GM12878 (cell line): Measurements from ENCODE around the gene RGS4. TPM values are rescaled to one million over a fixed set of nuclear protein-coding genes. Genes with fewer than 3 reads are reported as not detected.

Experiments
- ATAC-seq: fragments of 200-7000 bp; cut with Tn5 transposase; 3 replicates; pipeline ENCODE4 v1.9.1; 2020; ENCODE audit warnings: mild to moderate bottlenecking, moderate library complexity
- BruUV-seq: library from RNA; stranded (reverse); fragments of 400-500 nt; replicated peaks from 2 replicates; lab custom pipeline; 2021; lab: Mats Ljungman, UMichigan
- CTCF ChIA-PET: fragments of 300-600 bp; sonication (Branson Sonifier 250); formaldehyde crosslinking; extraction: SDS; loops from one replicate; lab custom pipeline; 2021; ENCODE audit warnings: inconsistent platforms; lab: Yijun Ruan, JAX
- POLR2A ChIA-PET: fragments of 350-600 bp; formaldehyde crosslinking; extraction: SDS; loops from one replicate; lab custom pipeline; 2021; ENCODE audit warnings: inconsistent platforms; lab: Charles Lee
- RAD21 ChIA-PET: fragments of 300-600 bp; sonication (Branson Sonifier 250); formaldehyde crosslinking; loops from one replicate; lab custom pipeline; 2023; ENCODE audit warnings: antibody characterized with exemption; ENCODE audit not compliant: unreplicated experiment; lab: Charles Lee
- SMC1A ChIA-PET: fragments of 300-600 bp; sonication (Branson Sonifier 250); formaldehyde crosslinking; loops from one replicate; lab custom pipeline; 2023; ENCODE audit not compliant: unreplicated experiment, uncharacterized antibody; lab: Charles Lee
- DNase-seq: peaks from one replicate; pipeline ENCODE4 v3.0.0-alpha.2; 2011; ENCODE audit warnings: low read depth, low spot score
- FAIRE-seq: peaks from 3 replicates; lab custom pipeline; 2011; peaks lifted over from hg19 to GRCh38; lab: Jason Lieb, UNC
- H2AFZ ChIP-seq: 2 replicates; pipeline ENCODE4 v1.6.0; 2011; ENCODE audit warnings: low read depth, low read length, control low read depth; ENCODE audit not compliant: control insufficient read depth
- H3K27ac ChIP-seq: 2 replicates; pipeline ENCODE4 v1.5.1; 2011; ENCODE audit warnings: control low read depth; ENCODE audit not compliant: control insufficient read depth, insufficient read depth
- H3K27me3 ChIP-seq, 2 experiments: replicated peaks in 1 of 2; 2 replicates each; pipeline versions ENCODE4 v1.6.0 to v1.6.1; 2011; ENCODE audit warnings: low read length in 1 of 2; ENCODE audit not compliant: control insufficient read depth in 2 of 2, insufficient read depth in 2 of 2
- H3K36me3 ChIP-seq, 2 experiments: 2 replicates each; pipeline ENCODE4 v1.5.1; 2011; ENCODE audit warnings: low read length in 1 of 2; ENCODE audit not compliant: control insufficient read depth in 2 of 2, insufficient read depth in 2 of 2
- H3K4me1 ChIP-seq: 2 replicates; pipeline ENCODE4 v1.6.1; 2011; ENCODE audit warnings: mild to moderate bottlenecking, low read length, moderate library complexity, mixed read lengths; ENCODE audit not compliant: control insufficient read depth, insufficient read depth
- H3K4me2 ChIP-seq: 2 replicates; pipeline ENCODE4 v1.6.0; 2011; ENCODE audit warnings: control low read depth; ENCODE audit not compliant: control insufficient read depth, insufficient read depth
- H3K4me3 ChIP-seq: fragments of 200-600 bp; sonication (generic); 2 replicates; pipeline ENCODE4 v1.5.1; 2016
- H3K79me2 ChIP-seq: 2 replicates; pipeline ENCODE4 v1.6.0; 2011; ENCODE audit warnings: low read length; ENCODE audit not compliant: control insufficient read depth, insufficient read depth
- H3K9ac ChIP-seq: 2 replicates; pipeline ENCODE4 v1.8.0; 2011; ENCODE audit warnings: low read length, control low read depth, mixed read lengths; ENCODE audit not compliant: control insufficient read depth, insufficient read depth
- H3K9me3 ChIP-seq: replicated peaks from 3 replicates; pipeline ENCODE4 v1.5.1; 2011; ENCODE audit warnings: mild to moderate bottlenecking, low read length; ENCODE audit not compliant: control insufficient read depth, insufficient read depth
- H4K20me1 ChIP-seq: 2 replicates; pipeline ENCODE4 v1.6.0; 2011; ENCODE audit not compliant: control insufficient read depth, insufficient read depth
- BACH1 ChIP-seq: fragments of 450-650 bp; IDR thresholded peaks from 2 replicates; pipeline ENCODE4 v1.6.1; 2017; ENCODE audit warnings: mild to moderate bottlenecking, borderline replicate concordance
- CHD4 ChIP-seq: fragments of 200-600 bp; sonication (generic); IDR thresholded peaks from 2 replicates; pipeline ENCODE4 v1.6.1; 2016; ENCODE audit warnings: mild to moderate bottlenecking
- EED ChIP-seq: sonication (generic); IDR thresholded peaks from 2 replicates; pipeline ENCODE4 v1.6.1; 2016; ENCODE audit warnings: antibody characterized with exemption, low read depth
- FOXK2 ChIP-seq: fragments of 450-650 bp; IDR thresholded peaks from 2 replicates; pipeline ENCODE4 v1.6.1; 2017; ENCODE audit warnings: mild to moderate bottlenecking, moderate library complexity
- GABPA ChIP-seq: IDR thresholded peaks from 2 replicates; pipeline ENCODE4 v1.6.1; 2014; ENCODE audit warnings: antibody characterized with exemption, low read depth, mild to moderate bottlenecking, inconsistent platforms
- MEF2A ChIP-seq: IDR thresholded peaks from 2 replicates; pipeline ENCODE4 v1.6.1; 2011; ENCODE audit warnings: low read depth, mild to moderate bottlenecking, low read length, moderate library complexity; ENCODE audit not compliant: insufficient read depth
- MTA3 ChIP-seq: IDR thresholded peaks from 2 replicates; pipeline ENCODE4 v1.6.1; 2012; ENCODE audit warnings: low read length, inconsistent platforms, borderline replicate concordance
- RBBP5 ChIP-seq: fragments of 200-600 bp; sonication (generic); conservative IDR thresholded peaks from 2 replicates; pipeline ENCODE4 v1.6.1; 2016
- RUNX3 ChIP-seq: IDR thresholded peaks from 2 replicates; pipeline ENCODE4 v1.6.1; 2012; ENCODE audit warnings: low read length, inconsistent platforms
- SKIL ChIP-seq: fragments of 450-650 bp; IDR thresholded peaks from 2 replicates; pipeline ENCODE4 v1.6.1; 2017; ENCODE audit warnings: mild to moderate bottlenecking, low read depth, inconsistent platforms; ENCODE audit not compliant: poor library complexity, severe bottlenecking
- SMARCA5 ChIP-seq: fragments of 450-650 bp; IDR thresholded peaks from 2 replicates; pipeline ENCODE4 v1.6.1; 2017; ENCODE audit warnings: mild to moderate bottlenecking
- SREBF2 ChIP-seq: IDR thresholded peaks from 2 replicates; pipeline ENCODE4 v1.6.1; 2012; ENCODE audit warnings: mild to moderate bottlenecking, low read length
- ZBED1 ChIP-seq: IDR thresholded peaks from 2 replicates; pipeline ENCODE4 v1.6.1; 2016; ENCODE audit warnings: borderline replicate concordance
- ZSCAN29 ChIP-seq: fragments of 450-650 bp; IDR thresholded peaks from 2 replicates; pipeline ENCODE4 v1.6.1; 2017; ENCODE audit warnings: mild to moderate bottlenecking, moderate library complexity
- WGBS: methylation state at CpG from one replicate; pipeline ENCODE4 v1.1.6; 2016; ENCODE audit warnings: low lambda C conversion rate; ENCODE audit not compliant: insufficient replicate concordance, insufficient coverage; ENCODE audit errors: missing lambda C conversion rate; 5-methylcytosine and 5-hydroxymethylcytosine counted together
- in situ Hi-C: fragments of 300-500 bp; cut with MboI; formaldehyde crosslinking; loops from 9 replicates; pipeline ENCODE4 v1.14.3; 2018; ENCODE audit warnings: mixed read lengths
- intact Hi-C: fragments of 100-400 bp; cut with micrococcal nuclease; formaldehyde crosslinking; loops from one replicate; pipeline ENCODE4 v1.14.2; 2022; ENCODE audit not compliant: unreplicated experiment
- polyA plus RNA-seq, 11 experiments: library from polyadenylated mRNA; depleted of rRNA in 4 of 11; unstranded in 6 of 11; stranded (reverse) in 5 of 11; fragments of >200 nt; fragmentation: Nextera tagmentation in 4 of 11; fragmentation: Illumina TruSeq in 1 of 11; extraction: Ambion mirVana in 4 of 11; extraction: Trizol in 1 of 11; gene quantifications; 1 replicate in 1 of 11; 2 replicates in 10 of 11; pipeline versions ENCODE4 v1.2.1 to v1.2.3, GENCODE V29; 2011 to 2016; ENCODE audit warnings: inconsistent platforms in 2 of 11, missing spikeins in 2 of 11, low read depth in 1 of 11
- total RNA-seq, 4 experiments: library from RNA; depleted of rRNA in 3 of 4; stranded (reverse); fragments of >200 nt in 3 of 4; fragmentation: Illumina TruSeq in 1 of 4; extraction: Trizol in 1 of 4; gene quantifications; 2 replicates each; pipeline versions ENCODE4 v1.2.1 to v1.2.3, GENCODE V29; 2013 to 2021
- TF ChIP-seq, protein P1 (sequence below): IDR thresholded peaks from 2 replicates; pipeline ENCODE4 v1.6.1; 2012; ENCODE audit warnings: mild to moderate bottlenecking, low read depth, low read length
- TF ChIP-seq, protein P2 (sequence below): fragments of 450-650 bp; conservative IDR thresholded peaks from 2 replicates; pipeline ENCODE4 v1.6.1; 2017; ENCODE audit warnings: mild to moderate bottlenecking, moderate library complexity

Gene RGS4
- total and polyA plus RNA-seq, 10 of the 15 experiments (the other 5 are each of a cell fraction or from before 2014, with no cell fraction given): 0.05 to 0.14 TPM; not detected in 8

DNA sequence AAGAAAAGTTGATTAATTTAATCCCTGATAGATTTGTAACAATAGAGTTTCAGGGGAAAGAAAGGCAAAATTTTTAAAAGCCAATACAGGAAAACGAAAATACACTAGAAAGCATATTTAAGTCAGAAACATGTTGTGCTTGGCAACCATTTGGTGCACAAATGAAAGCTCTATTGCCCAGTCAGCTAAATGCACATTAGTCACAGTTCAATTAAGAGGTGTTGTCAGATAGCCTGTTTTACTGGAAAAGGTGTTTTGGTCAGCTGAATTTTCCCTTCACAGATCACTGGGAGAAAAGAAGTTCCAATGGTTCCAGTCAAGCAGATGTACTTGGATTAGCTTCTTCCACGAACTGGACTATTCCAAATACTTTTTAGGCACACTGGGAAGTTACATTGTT lies 25.4 kb downstream of the RGS4 start:
- intact Hi-C loops: no loop called here
- no peaks in the 10 kb centered on the region for H3K4me1 ChIP-seq
- H3K4me3 ChIP-seq: no peak overlapping the region
- H3K27ac ChIP-seq: no peak overlapping the region
- no peaks in the 10 kb centered on the region for H4K20me1 ChIP-seq
- no peaks in the 10 kb centered on the region for H3K79me2 ChIP-seq
- H2AFZ ChIP-seq: no peak overlapping the region
- ChIA-PET RAD21 (no interaction called here), POLR2A (no interaction called here), CTCF (interaction anchor here (1.3 kb wide), 1 partner anchor 25 kb away, joined by 4 read pairs; the partner anchor contains the start of gene RGS4), SMC1A (interaction anchor here (1.4 kb wide), 1 partner anchor 221 kb away, joined by 3 read pairs; no protein-coding TSS in a partner anchor)
- H3K4me2 ChIP-seq: no peak overlapping the region
- H3K36me3 ChIP-seq: no peaks in the 10 kb centered on the region
- BruUV-seq: no TSS peak
- DNase-seq (no peak), FAIRE-seq (no peak), ATAC-seq (no peak)
- H3K9ac ChIP-seq: no peak overlapping the region
- no peaks in the 10 kb centered on the region for H3K27me3 ChIP-seq
- no peaks in the 10 kb centered on the region for H3K9me3 ChIP-seq
- TF ChIP-seq ZBED1: no peak
- TF ChIP-seq, protein P1, sequence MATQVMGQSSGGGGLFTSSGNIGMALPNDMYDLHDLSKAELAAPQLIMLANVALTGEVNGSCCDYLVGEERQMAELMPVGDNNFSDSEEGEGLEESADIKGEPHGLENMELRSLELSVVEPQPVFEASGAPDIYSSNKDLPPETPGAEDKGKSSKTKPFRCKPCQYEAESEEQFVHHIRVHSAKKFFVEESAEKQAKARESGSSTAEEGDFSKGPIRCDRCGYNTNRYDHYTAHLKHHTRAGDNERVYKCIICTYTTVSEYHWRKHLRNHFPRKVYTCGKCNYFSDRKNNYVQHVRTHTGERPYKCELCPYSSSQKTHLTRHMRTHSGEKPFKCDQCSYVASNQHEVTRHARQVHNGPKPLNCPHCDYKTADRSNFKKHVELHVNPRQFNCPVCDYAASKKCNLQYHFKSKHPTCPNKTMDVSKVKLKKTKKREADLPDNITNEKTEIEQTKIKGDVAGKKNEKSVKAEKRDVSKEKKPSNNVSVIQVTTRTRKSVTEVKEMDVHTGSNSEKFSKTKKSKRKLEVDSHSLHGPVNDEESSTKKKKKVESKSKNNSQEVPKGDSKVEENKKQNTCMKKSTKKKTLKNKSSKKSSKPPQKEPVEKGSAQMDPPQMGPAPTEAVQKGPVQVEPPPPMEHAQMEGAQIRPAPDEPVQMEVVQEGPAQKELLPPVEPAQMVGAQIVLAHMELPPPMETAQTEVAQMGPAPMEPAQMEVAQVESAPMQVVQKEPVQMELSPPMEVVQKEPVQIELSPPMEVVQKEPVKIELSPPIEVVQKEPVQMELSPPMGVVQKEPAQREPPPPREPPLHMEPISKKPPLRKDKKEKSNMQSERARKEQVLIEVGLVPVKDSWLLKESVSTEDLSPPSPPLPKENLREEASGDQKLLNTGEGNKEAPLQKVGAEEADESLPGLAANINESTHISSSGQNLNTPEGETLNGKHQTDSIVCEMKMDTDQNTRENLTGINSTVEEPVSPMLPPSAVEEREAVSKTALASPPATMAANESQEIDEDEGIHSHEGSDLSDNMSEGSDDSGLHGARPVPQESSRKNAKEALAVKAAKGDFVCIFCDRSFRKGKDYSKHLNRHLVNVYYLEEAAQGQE: no peak
- TF ChIP-seq RUNX3: no peak
- no peak for TF ChIP-seq FOXK2
- TF ChIP-seq, protein P2, sequence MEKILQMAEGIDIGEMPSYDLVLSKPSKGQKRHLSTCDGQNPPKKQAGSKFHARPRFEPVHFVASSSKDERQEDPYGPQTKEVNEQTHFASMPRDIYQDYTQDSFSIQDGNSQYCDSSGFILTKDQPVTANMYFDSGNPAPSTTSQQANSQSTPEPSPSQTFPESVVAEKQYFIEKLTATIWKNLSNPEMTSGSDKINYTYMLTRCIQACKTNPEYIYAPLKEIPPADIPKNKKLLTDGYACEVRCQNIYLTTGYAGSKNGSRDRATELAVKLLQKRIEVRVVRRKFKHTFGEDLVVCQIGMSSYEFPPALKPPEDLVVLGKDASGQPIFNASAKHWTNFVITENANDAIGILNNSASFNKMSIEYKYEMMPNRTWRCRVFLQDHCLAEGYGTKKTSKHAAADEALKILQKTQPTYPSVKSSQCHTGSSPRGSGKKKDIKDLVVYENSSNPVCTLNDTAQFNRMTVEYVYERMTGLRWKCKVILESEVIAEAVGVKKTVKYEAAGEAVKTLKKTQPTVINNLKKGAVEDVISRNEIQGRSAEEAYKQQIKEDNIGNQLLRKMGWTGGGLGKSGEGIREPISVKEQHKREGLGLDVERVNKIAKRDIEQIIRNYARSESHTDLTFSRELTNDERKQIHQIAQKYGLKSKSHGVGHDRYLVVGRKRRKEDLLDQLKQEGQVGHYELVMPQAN: no peak
- TF ChIP-seq GABPA: no peak
- TF ChIP-seq MTA3: no peak
- no peak for TF ChIP-seq SREBF2
- no peak for TF ChIP-seq SMARCA5
- no peak for TF ChIP-seq SKIL
- TF ChIP-seq CHD4: no peak
- TF ChIP-seq ZSCAN29: no peak
- TF ChIP-seq EED: no peak
- TF ChIP-seq BACH1: no peak
- TF ChIP-seq MEF2A: no peak
- no peak for TF ChIP-seq RBBP5
- in situ Hi-C loops: no loop called here
- WGBS: 0% methylated on average over 2 of the region's 2 CpGs
